Effector CD4-positive, alpha-beta T cell (primary cell): ENCODE results near the gene ALDH3B1.

Experiments
- DNase-seq: peaks from one replicate; pipeline ENCODE4 v3.0.0-alpha.2; 2020

ALDH3B1 gene

DNA sequence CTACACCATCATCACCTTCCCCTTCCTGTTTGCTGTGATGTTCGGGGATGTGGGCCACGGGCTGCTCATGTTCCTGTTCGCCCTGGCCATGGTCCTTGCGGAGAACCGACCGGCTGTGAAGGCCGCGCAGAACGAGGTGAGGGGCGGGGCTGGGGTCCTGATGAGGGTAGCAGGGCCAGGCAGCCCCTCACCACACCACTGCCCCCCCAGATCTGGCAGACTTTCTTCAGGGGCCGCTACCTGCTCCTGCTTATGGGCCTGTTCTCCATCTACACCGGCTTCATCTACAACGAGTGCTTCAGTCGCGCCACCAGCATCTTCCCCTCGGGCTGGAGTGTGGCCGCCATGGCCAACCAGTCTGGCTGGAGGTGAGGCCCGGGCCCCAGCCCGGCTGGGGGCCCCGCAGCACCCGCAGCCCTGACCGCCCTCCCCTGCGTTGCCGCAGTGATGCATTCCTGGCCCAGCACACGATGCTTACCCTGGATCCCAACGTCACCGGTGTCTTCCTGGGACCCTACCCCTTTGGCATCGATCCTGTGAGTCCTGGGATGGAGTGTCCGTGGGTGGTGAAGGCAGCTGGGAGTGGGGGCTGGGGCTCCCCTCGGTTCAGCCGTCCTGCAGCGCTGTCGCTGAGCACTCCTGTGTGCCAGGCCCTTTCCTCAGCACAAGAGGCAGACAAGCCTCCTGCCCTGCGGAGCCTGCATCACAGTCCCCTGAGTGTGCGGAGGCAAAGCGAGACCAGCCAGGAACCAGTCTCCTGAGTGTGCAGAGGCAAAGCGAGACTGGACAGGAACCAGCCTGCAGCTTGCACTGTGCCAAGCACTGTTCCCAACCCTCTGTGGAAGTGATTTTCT is 37.5 kb downstream of the ALDH3B1 start:
- no peak for DNase-seq

DNA sequence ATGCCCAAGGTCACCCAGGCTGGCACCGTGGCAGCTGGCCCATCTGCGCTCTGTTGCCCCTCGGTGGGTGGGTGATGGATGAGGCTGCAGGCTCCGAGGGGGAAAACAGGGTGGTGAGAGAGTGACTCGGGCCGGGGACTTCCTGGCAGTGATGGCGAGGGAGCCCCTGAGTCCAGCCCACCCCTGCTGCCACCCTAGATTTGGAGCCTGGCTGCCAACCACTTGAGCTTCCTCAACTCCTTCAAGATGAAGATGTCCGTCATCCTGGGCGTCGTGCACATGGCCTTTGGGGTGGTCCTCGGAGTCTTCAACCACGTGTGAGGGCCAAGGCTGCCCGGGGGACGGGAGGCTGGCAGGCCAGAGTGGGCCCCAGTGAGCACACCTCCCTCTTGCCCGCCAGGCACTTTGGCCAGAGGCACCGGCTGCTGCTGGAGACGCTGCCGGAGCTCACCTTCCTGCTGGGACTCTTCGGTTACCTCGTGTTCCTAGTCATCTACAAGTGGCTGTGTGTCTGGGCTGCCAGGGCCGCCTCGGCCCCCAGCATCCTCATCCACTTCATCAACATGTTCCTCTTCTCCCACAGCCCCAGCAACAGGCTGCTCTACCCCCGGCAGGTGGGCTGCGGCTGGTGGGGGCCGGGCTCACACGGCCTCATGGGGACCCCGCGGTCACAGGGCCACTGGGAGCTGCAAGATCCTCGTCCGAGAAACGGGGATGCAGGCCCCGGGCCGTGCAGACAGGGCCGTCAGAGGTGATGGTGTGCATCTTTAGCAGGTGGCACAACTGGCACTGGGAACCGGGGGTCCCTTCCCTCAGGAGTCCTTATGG is 38.8 kb downstream of the ALDH3B1 start:
- no peak for DNase-seq

DNA sequence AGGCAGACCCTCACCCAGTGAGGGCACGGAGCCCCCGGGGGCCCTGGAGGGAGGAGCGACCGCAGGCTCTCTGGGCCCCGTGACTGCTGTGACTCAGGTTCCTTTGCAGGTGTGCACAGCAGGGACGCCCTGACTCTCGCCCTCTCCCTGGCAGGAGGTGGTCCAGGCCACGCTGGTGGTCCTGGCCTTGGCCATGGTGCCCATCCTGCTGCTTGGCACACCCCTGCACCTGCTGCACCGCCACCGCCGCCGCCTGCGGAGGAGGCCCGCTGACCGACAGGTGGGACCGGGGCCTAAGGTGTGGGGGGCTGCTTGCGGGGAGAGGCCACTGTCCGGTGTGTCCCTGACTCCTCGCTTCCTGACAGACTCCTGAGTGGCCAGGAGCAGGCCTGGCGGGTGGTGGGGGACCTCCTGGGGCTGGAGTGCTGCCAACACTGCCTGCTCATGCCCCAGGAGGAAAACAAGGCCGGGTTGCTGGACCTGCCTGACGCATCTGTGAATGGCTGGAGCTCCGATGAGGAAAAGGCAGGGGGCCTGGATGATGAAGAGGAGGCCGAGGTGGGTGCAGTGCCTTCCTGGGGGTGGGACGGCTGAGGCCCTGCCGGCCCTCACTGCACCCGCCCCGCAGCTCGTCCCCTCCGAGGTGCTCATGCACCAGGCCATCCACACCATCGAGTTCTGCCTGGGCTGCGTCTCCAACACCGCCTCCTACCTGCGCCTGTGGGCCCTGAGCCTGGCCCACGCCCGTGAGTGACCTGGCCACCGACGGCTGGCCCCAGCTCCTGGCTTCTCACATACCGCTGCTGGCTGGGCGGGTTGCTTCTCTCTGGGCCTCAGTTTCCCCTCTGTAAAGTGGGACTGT is 39.6 kb downstream of the ALDH3B1 start:
- no peak for DNase-seq

DNA sequence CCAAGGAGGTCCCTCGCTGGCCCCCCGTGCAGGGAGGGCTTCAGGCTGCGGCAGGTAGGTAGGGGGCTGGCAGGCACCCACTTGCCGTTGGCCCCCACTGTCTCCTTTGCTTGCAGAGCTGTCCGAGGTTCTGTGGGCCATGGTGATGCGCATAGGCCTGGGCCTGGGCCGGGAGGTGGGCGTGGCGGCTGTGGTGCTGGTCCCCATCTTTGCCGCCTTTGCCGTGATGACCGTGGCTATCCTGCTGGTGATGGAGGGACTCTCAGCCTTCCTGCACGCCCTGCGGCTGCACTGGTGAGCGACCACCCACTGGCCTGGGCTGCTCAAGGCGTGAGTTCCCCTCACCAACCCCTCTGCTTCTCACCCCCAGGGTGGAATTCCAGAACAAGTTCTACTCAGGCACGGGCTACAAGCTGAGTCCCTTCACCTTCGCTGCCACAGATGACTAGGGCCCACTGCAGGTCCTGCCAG is 40.3 kb downstream of the ALDH3B1 start:
- no peak for DNase-seq

DNA sequence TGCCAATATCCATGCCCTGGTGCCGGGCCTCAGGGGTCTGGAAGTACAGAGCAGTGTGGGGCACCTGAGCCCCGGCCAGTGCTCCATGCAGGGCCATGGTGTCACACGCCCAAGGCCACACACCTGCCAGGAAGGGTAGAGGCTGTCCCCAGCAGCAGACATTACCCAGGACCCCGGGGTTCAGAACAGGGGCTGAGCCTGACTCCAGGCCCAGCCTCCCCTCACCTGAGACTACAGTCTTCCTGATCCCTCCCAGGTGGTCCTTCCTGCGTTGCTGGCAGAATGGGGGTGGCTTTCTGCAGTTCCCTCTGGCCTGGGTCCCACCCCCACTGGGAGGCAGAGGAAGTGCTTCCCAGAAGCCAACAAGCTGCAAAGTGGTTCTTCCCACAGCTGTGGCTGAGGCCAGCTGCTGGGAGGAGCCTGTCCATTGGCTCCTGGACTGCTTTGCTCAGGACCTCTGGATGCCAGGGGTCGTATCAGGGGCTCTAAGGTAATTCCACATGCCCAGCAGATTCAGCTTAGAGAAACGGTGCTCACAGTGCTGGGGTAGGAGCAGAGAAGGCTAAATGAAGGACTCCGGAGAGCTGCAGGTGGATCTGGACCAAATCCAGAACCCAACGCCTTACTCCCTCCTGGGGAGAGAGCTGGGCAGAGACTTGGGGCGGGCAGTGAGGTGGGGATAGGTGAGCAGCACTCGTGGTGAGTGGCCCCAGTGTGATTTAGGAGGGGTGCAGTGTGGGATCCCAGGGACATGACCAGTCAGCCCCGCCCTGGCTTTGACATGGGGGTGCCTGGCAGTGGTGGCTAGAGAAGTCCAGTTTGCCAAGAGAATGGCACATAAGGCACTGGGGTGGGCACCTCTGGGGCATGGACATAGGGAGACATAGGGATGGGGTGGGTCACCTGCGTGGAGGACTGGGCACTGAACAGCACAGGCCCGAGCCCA is 41.3 kb downstream of the ALDH3B1 start:
- DNase-seq, result no peak

DNA sequence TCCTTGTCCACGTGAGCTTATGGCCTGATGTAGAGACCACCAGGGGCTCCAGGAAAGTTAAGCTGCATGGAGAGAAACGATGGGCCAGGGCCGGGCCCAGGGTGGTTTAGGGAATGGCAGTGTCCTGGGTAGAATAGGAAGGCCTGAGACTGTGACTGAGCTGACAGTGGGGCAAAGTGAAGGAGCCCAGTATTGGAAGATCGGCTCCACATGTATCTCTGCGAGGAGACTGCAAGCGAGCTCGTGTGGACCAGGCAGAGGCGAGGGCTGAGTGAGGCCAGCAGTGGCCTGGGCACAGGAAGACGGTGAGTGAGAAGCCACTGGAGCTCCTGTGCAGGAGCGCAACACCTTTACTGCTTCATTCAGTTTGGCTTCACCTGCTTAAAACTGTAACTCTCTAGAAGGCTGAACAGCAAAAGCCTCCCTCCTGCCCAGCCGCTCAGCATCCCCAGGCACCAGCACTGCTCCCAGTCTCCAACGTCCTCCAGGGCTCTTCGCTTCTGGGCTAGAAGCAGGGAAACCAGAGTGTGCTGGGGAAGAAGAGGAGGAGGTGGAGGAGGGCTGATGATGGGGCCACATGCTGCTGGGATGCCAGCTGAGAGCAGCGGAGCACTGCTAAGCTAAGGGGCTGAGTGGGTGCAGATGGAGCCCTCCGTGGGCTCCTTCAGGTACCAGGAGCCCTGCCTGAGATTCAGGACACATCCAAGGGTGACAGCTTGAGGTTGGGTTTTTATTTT is 42.2 kb downstream of the ALDH3B1 start:
- no peak for DNase-seq

DNA sequence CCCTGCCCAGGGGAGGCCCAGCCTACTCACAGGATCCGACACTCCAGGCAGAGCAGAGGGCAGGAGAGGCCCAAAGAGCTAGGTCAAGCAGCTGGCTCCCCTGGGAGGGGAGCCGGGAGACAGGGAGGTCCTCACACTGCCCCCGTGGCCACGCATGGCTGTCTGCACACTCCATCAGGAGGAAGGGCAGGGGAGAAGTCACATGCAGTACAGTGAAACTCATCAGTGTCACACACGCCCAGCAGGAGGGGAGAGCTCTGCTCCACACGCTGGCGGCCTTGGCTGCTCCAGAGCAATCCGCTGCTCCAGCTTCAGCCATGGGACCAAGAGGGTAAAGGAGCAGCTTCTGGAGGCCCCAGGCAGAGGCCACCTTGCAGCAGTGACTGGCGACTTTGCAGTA is 43.0 kb downstream of the ALDH3B1 start:
- no peak for DNase-seq

DNA sequence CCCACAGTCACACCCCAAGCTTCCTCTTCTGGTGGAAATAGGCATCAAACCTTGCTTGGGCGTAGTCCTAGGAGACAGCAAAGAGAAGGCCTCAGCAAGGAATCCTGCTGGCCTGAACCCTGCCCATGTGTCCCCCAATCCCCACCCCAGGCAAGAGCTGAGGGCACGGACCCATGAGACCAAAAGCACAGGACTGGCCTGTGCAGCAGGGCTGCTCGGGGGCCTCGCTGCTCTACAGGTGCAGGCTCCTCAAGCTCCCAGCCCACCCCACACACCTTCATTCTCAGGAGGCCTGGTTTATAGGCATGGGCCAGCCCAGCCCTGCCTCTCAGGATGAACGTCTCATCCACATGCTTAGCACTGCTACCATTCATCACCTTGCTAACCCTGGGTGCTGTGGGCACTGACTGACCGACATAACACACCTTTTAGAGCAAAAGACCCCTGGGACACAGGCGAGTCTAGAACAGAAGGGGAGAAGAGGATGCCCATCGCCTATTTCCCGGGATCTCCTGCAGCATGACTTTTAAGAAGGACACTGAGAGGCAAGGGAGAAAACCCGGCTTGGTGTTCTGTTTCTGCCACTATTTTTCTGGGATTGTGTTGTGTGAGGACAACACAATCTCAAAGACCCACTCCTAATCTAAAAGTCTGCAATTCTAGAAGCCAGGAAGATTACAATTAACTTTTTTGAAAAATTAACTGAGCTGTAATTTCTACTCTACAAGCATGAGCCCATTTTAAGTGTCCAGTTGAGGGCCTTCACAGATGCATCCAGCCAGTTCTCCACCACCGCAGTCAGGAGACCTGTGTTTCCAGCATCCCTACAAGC is 44.1 kb downstream of the ALDH3B1 start:
- DNase-seq, result no peak

DNA sequence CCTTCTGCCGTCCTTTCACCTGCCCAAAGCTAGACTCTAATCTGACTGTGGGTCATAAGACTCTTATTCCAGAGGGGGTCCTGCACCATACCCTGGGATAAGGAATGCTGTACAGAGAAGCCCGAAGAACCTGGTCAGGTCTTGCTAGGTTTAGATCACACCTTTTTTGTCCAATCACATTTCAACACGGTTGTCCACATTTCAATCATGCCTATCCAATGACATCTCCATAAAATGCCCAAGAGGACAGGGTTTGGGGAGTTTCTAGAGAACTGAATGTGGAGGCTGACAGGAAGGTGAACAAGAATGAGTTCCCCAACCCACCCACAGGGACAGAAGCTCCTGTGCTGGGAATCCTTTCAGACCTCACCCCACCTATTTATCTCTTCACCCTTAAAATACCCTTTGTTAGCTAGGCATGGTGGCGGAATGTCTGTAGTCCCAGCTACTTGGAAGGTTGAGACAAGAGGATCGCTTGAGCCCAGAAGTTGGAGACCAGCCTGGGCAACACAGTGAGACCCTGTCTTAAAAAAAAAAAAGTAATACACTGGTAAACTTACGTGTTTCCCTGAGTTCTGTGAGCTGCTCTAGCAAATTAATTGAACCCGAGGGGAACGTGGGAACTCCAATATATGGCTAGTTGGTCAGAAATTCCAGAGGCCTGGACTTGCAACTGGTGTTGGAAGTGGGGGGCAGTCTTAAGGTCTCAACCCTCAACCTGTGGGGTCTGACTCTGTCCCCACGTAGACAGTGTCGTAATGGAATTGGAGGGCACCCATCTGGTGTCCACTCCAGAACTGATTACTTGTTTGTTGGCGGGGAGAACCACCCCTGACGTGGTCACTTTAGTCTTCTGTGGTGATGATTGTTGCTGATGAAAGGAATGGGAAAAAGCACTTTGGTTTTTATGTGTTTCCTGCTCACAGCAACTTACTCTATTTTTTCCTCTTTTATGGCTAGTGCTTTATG is 46.5 kb downstream of the ALDH3B1 start:
- DNase-seq, result no peak

DNA sequence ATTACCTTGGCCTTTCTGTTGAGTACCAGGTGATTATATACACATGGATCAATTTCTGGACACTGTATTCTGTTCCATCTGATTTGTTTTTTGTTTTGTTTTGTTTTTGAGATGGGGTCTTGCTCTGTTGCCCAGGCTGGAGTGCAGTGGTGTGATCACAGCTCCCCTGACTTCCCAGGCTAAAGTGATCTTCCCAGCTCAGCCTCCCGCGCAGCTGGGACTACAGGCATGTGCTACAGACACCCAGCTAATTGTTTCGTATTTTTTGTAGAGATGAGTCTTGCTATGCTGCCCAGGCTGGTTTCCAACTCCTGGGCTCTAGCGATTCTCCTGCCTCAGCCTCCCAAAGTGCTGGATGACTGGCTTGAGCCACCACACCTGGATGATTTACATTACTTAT is 47.7 kb downstream of the ALDH3B1 start:
- no peak for DNase-seq

DNA sequence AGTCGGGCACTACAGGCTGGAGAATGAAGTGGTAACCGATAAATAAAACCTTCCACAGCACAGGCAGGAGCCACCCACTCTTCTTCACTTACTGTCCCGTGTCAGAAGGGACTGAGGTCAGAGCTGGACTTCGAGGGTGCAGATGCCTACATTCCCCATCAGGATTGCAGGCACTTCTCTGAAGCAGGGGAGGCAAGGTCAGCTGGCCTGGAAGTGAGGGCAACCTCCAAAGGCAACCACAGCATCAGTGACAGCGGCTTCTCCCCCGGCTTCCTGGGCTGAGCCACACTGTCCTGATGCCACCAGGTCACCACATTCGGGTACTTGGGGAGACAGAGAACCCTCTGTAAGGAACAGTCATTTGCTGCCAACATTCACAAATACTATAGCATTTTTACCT is 51.4 kb downstream of the ALDH3B1 start:
- no peak for DNase-seq

DNA sequence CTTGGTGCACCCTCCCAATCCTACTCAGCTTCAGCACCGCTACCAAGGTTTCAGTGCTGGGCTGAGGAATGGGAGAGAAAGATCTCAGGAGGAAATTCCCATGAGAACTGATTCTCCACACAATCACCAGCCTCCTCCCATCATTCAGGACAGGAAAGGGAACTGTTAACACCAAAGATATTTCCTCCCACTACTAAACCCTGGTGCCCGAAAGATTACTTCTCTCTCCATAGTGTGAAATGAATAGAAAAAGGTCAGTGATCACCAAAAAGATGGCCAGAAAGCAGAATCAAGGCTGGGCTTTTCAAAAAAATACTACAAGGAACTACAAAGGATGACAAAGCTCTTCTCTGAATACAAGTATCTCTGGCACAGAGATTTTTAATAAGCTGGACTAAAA is 54.8 kb downstream of the ALDH3B1 start:
- no peak for DNase-seq

DNA sequence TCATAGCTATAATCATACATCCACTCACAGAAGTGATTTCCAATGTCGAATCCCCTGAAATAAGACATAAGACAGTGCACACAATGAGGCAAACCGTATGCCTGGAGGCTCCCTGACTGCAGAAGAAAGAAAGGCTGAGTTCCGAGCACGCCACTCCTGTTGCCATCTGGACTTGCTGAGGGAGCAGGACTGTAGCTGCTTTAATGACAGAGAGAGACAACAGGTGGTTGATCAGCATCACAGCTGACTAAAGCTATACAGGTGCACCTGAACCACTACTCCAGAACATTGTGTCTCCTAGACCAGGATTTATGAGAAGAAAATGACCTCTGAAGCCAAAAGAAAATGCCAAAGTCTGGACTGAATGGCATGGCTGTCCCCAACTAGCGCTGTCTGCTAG is 55.7 kb downstream of the ALDH3B1 start:
- no peak for DNase-seq

DNA sequence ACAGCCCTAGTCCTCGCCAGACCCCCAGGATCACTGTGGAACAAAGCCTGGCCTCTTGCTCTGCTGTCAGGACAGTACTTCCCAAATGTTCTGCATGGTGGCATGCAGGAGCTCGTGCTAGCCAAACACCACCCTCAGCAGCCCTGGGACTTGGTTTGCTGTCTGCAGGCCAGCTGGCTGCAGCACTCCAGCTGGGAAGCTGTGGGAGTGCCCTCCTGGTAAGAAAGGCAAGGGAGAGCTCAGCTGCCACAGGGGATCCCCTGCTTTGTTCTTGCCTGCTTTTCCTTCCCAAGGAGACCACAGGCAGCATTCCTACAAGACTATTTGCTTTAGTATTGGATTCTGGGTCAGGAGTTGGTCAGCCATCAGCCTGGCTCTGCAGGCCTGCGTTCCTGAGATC is 56.6 kb downstream of the ALDH3B1 start:
- no peak for DNase-seq

DNA sequence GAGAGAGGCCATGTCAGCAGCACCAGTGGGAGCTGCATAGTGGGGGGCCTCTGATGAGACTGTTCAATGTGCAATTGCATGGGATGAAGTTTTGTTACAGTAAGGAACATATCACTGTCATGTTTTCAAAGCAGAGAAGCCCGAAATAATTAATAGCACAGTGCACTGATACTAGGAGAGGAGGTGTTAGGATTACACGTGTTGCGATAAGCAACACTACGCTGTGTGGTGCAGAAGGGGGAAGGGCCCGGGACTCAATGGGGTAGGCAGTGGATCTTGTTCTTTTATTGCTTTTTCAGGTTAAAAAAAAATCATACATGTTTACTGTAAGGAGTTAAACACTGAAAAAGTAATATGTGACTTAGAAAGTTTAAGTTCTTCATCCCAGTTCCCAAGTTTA is 57.9 kb downstream of the ALDH3B1 start:
- DNase-seq, result no peak

DNA sequence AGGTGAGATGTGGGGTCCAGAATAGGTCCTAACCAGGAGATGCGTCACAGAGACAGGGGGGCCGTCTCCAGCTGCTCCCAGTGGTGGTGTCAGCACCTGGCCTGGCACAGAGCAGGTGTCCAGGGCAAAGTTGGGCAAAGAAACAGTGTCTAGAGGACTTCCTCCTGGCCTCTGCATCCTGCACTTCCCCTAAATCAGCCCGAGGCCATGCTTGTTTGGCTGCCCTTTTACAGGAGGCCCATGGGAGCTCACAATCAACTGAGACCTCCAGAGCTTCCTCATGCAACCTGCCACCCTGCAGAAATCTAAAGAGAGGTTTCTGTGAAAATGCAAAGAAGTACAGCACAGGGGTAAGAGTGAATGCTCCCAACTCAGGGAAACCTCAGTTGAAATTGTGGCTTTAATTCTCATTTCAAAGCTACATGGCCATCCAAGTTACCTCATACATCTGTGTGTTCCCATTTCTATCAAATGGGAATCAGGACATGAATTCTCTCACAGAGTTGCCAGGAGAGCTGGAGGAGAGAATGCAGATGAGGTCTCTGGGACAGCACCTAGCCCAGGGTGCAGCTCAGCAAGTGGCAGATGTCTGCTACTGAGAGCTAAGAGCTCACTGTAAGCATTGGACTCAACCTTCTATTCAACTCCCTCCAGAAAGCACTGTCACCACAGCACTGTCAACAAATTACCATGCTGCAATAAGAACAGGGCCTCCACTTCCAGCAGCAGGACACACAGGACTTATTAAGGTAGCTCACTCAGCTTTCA is 61.3 kb downstream of the ALDH3B1 start:
- no peak for DNase-seq

DNA sequence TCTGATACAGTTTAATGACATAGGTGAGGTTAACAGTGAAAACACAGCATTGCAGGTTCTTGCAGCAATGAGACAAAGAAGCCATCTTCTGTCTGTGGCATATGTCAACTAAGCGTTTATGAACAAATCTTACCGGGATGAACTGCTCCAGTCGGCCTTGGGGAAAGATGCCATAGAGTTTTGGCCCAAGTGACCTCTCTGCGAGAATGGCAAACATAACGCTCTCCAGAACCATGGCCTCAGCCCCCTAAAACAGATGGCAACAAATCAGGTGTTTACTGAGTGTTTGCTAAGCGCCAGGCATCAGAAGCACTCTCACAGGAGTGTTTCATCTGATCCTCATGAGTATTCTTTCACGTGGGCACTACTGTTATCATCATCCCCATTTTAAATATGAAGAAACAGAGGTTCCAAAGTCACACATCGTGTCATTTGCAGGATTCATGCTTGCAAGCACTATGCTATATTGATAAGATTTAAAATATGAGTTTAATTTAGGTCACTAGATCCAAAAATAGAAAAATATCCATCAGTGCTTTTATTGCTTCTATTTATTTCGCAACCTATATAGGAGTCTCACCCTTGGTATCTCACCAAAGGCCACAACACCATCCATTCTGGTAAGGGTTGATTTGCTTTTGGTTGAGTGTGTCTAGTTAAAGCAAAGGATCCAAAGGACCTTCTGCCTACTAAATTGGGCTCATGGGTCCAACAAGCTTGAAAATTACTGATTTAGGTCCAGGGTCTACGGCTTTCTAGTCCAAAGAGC is 64.6 kb downstream of the ALDH3B1 start:
- no peak for DNase-seq
